ENCODE results near the gene CGREF1. TPM values are rescaled to one million over a fixed set of nuclear protein-coding genes. Genes with fewer than 3 reads are reported as not detected.
A peak's percentile ranks its signal among the peaks of the same experiment; 100 is the strongest.

CGREF1 gene
- polyA plus RNA-seq, 1 of the 3 experiments (the other 2 are of a cell fraction) = 18.3 TPM

DNA sequence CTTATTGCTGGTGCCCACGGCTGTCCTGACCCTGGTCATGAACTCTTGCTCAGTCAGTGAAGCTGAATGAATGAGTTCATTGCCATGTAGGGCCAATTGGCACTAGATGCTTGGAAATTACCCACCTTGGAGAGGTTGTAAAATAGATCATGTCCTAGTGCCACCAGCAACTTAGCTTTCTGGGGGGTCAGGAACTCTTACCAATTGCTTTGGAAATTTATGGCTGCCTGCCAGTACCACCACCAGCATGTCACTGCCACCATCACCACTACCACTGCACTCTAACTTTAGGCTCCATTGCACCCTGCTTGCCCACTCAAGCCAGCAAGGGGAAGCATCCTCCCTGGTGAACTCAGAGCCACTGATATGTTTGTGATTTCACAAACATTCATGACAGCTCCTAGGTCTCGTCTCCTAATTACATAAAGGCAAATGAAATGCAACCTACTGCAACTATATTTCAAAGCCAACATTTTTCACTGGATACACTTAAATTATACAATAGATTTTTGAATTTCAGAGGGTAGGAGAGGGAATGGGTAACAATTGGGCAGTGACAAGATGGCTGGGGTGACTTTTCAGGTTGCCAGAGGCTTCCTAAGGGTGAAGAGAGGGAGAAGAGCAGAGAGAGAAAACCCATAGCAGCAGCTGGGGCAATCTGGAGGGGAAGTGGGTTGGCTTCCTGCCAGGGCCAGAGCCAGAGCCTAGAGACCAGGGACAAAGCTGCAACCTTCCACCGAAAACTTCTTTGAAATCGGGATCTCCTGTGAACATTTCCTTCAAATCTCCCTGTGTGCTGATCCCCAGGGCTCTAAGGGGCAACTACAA is 44.0 kb downstream of the CGREF1 start:
- Histone ChIP-seq H3K27ac (ENCODE audit: low read depth in 2 of 2, low read length in 1 of 2) (peak overlapping the region; percentile 7 to 84; a peak in 3 of 4 replicates), H3K4me1 (ENCODE audit: control insufficient read depth in 1 of 2, insufficient read depth in 2 of 2, low read depth in 1 of 2, low read length in 1 of 2) (peaks cover 42 to 72% of the 10 kb centered on the region in 2 experiments), H3K79me2 (ENCODE audit: insufficient read depth) (peaks cover 31% of the 10 kb centered on the region), H3K4me2 (0 out of 2 replicates have a peak overlapping the region, but pooled peaks have one; percentile 5), H4K20me1 (ENCODE audit: insufficient read depth) (no peaks in the 10 kb centered on the region; the same call in 1 of the 2 replicates), H3F3A (replicated peaks; ENCODE audit: insufficient read depth) (peaks cover 17% of the 10 kb centered on the region), H3K9ac (no peak overlapping the region), H3K4me3 (ENCODE audit: low read depth in 2 of 2, low read length in 1 of 2) (no peak overlapping the region), H3K27me3 (ENCODE audit: insufficient read depth) (no peaks in the 10 kb centered on the region), H2AFZ (ENCODE audit: low read depth) (no peak overlapping the region), H3K9me3 (no peaks in the 10 kb centered on the region), H3K36me3 (replicated peaks in 1 of 2; ENCODE audit: control insufficient read depth in 1 of 2, insufficient read depth in 2 of 2, low read length in 1 of 2) (peaks cover 2 to 6% of the 10 kb centered on the region in 2 experiments), H3K9me2 (no peaks in the 10 kb centered on the region)
- POLR2A ChIA-PET = interaction anchor here (1.0 to 5.7 kb wide), 3 partner anchors 8 to 24 kb away, joined by 3 to 80 read pairs (median 63); partner anchors contain the start of genes AGBL5 and KHK
- WGBS (ENCODE audit: low lambda C conversion rate) = 75% methylated on average over 4 of the region's 4 CpGs
- TF ChIP-seq JUND (IDR thresholded peaks at IDR 0.05) (no peak), NFIC (IDR thresholded peaks at IDR 0.05; ENCODE audit: borderline replicate concordance) (peak; percentile 67), SIN3A (IDR thresholded peaks at IDR 0.05; ENCODE audit: borderline replicate concordance, low read depth, low read length) (no peak), RCOR1 (IDR thresholded peaks at IDR 0.05; ENCODE audit: low read length) (0 out of 2 replicates have a peak, but pooled peaks have one; percentile 30), RFX5 (IDR thresholded peaks at IDR 0.05; ENCODE audit: low read length) (no peak), TCF12 (IDR thresholded peaks at IDR 0.05) (peak; percentile 17; the same call in 1 of the 2 replicates)
- DNase-seq = peak; percentile 71
- CTCF ChIA-PET = interaction anchor here (0.8 to 18.5 kb wide), 11 partner anchors 8 to 229 kb away, joined by 3 to 227 read pairs (median 4); partner anchors contain the start of genes AGBL5, EMILIN1 and KHK

DNA sequence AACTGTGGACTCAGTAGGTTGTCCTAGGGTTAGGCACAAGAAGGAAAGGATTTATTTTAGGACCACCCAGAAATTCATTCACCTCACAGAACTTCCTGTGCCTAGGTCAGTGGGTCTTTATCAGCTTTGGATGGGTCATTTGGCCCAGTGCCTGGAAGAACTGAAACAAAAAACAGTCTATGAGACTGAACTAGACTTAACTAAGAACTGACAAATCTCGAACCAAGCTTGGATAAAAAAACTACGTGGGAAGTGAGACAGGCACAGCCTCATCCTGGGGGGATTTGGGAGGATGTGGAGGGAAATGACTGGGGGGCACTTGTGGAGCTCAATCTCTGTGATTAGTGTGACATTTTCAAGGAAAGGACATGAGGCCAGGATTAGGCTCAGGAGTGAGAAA is 45.1 kb downstream of the CGREF1 start:
- Histone ChIP-seq H4K20me1 (ENCODE audit: insufficient read depth) (peaks cover 11% of the 10 kb centered on the region), H3K79me2 (ENCODE audit: insufficient read depth) (peaks cover 31% of the 10 kb centered on the region), H2AFZ (ENCODE audit: low read depth) (no peak overlapping the region), H3K9ac (no peak overlapping the region), H3F3A (replicated peaks; ENCODE audit: insufficient read depth) (peaks cover 13% of the 10 kb centered on the region), H3K27ac (ENCODE audit: low read depth in 2 of 2, low read length in 1 of 2) (peak overlapping the region; percentile 76 to 89; a peak in 3 of 4 replicates), H3K27me3 (ENCODE audit: insufficient read depth) (no peaks in the 10 kb centered on the region), H3K4me1 (ENCODE audit: control insufficient read depth in 1 of 2, insufficient read depth in 2 of 2, low read depth in 1 of 2, low read length in 1 of 2) (peaks cover 52 to 76% of the 10 kb centered on the region in 2 experiments), H3K36me3 (replicated peaks in 1 of 2; ENCODE audit: control insufficient read depth in 1 of 2, insufficient read depth in 2 of 2, low read length in 1 of 2) (peaks cover 8 to 17% of the 10 kb centered on the region in 2 experiments), H3K4me3 (ENCODE audit: low read depth in 2 of 2, low read length in 1 of 2) (no peak overlapping the region), H3K4me2 (no peak overlapping the region), H3K9me3 (no peaks in the 10 kb centered on the region), H3K9me2 (no peaks in the 10 kb centered on the region)
- DNase-seq = no peak
- WGBS (ENCODE audit: low lambda C conversion rate) = 76% methylated on average over 2 of the region's 2 CpGs
- ChIA-PET POLR2A (interaction anchor here (3.8 to 5.7 kb wide), 2 partner anchors 9 to 23 kb away, joined by 63 to 80 read pairs; partner anchors contain the start of gene AGBL5), CTCF (interaction anchor here (0.8 to 18.5 kb wide), 11 partner anchors 9 to 230 kb away, joined by 3 to 227 read pairs (median 5); partner anchors contain the start of genes AGBL5, EMILIN1 and KHK)
- TF ChIP-seq GABPA (IDR thresholded peaks at IDR 0.05; ENCODE audit: low read depth) (no peak), REST (IDR thresholded peaks at IDR 0.05; ENCODE audit: low read depth, low read length) (no peak), FOXM1 (IDR thresholded peaks at IDR 0.05; ENCODE audit: low read depth) (no peak), IRF3 (IDR thresholded peaks at IDR 0.05; ENCODE audit: low read depth, low read length) (no peak), JUND (IDR thresholded peaks at IDR 0.05) (no peak), RFX5 (IDR thresholded peaks at IDR 0.05; ENCODE audit: low read length) (no peak), EZH2phosphoT487 (IDR thresholded peaks at IDR 0.05; ENCODE audit: borderline replicate concordance, low read depth) (no peak), FOXJ3 (CRISPR knock-in tag; IDR thresholded peaks at IDR 0.05) (no peak), RAD21 (IDR thresholded peaks at IDR 0.05; ENCODE audit: low read length) (no peak), YY1 (IDR thresholded peaks at IDR 0.05; ENCODE audit: low read depth) (no peak), NRF1 (IDR thresholded peaks at IDR 0.05; ENCODE audit: low read depth, low read length) (no peak)
- TF ChIP-seq, protein P1, sequence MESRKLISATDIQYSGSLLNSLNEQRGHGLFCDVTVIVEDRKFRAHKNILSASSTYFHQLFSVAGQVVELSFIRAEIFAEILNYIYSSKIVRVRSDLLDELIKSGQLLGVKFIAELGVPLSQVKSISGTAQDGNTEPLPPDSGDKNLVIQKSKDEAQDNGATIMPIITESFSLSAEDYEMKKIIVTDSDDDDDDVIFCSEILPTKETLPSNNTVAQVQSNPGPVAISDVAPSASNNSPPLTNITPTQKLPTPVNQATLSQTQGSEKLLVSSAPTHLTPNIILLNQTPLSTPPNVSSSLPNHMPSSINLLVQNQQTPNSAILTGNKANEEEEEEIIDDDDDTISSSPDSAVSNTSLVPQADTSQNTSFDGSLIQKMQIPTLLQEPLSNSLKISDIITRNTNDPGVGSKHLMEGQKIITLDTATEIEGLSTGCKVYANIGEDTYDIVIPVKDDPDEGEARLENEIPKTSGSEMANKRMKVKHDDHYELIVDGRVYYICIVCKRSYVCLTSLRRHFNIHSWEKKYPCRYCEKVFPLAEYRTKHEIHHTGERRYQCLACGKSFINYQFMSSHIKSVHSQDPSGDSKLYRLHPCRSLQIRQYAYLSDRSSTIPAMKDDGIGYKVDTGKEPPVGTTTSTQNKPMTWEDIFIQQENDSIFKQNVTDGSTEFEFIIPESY (IDR thresholded peaks at IDR 0.05; ENCODE audit: borderline replicate concordance, low read depth) = no peak
- TF ChIP-seq, protein P2, sequence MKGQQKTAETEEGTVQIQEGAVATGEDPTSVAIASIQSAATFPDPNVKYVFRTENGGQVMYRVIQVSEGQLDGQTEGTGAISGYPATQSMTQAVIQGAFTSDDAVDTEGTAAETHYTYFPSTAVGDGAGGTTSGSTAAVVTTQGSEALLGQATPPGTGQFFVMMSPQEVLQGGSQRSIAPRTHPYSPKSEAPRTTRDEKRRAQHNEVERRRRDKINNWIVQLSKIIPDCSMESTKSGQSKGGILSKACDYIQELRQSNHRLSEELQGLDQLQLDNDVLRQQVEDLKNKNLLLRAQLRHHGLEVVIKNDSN (IDR thresholded peaks at IDR 0.05; ENCODE audit: borderline replicate concordance, low read depth) = no peak

Data from SK-N-SH (cell line).